ENCODE results near the gene RUNX2.

DNA sequence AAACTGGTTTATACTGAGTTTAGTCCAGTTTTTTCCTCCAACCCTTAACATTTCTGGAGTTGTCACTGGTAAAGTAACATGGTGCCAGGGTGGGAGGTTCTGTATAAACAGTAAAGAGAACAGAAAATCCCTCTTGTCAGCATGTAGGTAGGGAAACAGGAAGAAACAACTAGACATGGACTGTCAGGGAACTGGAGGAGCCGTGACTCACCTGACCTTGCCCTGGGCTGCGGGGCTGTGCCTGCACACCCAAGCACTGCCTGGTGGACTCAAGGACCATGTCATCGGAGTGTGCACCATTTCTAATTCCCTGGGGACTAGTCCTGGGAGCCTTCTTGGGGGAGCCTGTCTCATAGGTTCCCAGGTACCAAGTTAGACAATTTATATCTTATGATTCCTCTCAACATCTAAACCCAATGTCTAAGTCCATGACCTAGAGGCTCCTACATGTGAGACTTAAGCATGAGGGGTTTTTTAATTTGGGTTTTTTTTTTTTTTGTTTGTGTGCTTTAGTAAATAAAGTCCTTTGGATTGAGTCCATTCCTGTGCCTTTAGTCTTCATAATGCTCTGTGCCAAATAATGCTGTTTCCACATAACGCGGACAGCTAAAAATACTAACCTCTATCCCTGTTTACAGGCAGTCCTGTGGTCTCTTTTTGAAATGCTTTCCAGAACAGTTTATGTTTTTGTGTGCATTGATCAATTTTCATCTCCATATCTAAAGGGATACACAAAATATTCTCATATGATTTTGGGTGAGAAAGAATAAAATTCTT, 186.5 kb downstream of the RUNX2 start:
- TF ChIP-seq ZIC2 (tag by site-specific recombination; IDR thresholded peaks at IDR 0.05) (no peak), ZNF560 (tag by site-specific recombination; IDR thresholded peaks at IDR 0.05; ENCODE audit: borderline replicate concordance) (no peak), ZNF426 (tag by site-specific recombination; IDR thresholded peaks at IDR 0.05) (no peak), ZNF24 (tag by site-specific recombination; IDR thresholded peaks at IDR 0.05) (no peak), ZFHX2 (tag by site-specific recombination; conservative IDR thresholded peaks at IDR 0.05) (no peak)
- TF ChIP-seq, protein P1, sequence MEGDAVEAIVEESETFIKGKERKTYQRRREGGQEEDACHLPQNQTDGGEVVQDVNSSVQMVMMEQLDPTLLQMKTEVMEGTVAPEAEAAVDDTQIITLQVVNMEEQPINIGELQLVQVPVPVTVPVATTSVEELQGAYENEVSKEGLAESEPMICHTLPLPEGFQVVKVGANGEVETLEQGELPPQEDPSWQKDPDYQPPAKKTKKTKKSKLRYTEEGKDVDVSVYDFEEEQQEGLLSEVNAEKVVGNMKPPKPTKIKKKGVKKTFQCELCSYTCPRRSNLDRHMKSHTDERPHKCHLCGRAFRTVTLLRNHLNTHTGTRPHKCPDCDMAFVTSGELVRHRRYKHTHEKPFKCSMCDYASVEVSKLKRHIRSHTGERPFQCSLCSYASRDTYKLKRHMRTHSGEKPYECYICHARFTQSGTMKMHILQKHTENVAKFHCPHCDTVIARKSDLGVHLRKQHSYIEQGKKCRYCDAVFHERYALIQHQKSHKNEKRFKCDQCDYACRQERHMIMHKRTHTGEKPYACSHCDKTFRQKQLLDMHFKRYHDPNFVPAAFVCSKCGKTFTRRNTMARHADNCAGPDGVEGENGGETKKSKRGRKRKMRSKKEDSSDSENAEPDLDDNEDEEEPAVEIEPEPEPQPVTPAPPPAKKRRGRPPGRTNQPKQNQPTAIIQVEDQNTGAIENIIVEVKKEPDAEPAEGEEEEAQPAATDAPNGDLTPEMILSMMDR (tag by site-specific recombination; IDR thresholded peaks at IDR 0.05) = no peak
- TF ChIP-seq, protein P2, sequence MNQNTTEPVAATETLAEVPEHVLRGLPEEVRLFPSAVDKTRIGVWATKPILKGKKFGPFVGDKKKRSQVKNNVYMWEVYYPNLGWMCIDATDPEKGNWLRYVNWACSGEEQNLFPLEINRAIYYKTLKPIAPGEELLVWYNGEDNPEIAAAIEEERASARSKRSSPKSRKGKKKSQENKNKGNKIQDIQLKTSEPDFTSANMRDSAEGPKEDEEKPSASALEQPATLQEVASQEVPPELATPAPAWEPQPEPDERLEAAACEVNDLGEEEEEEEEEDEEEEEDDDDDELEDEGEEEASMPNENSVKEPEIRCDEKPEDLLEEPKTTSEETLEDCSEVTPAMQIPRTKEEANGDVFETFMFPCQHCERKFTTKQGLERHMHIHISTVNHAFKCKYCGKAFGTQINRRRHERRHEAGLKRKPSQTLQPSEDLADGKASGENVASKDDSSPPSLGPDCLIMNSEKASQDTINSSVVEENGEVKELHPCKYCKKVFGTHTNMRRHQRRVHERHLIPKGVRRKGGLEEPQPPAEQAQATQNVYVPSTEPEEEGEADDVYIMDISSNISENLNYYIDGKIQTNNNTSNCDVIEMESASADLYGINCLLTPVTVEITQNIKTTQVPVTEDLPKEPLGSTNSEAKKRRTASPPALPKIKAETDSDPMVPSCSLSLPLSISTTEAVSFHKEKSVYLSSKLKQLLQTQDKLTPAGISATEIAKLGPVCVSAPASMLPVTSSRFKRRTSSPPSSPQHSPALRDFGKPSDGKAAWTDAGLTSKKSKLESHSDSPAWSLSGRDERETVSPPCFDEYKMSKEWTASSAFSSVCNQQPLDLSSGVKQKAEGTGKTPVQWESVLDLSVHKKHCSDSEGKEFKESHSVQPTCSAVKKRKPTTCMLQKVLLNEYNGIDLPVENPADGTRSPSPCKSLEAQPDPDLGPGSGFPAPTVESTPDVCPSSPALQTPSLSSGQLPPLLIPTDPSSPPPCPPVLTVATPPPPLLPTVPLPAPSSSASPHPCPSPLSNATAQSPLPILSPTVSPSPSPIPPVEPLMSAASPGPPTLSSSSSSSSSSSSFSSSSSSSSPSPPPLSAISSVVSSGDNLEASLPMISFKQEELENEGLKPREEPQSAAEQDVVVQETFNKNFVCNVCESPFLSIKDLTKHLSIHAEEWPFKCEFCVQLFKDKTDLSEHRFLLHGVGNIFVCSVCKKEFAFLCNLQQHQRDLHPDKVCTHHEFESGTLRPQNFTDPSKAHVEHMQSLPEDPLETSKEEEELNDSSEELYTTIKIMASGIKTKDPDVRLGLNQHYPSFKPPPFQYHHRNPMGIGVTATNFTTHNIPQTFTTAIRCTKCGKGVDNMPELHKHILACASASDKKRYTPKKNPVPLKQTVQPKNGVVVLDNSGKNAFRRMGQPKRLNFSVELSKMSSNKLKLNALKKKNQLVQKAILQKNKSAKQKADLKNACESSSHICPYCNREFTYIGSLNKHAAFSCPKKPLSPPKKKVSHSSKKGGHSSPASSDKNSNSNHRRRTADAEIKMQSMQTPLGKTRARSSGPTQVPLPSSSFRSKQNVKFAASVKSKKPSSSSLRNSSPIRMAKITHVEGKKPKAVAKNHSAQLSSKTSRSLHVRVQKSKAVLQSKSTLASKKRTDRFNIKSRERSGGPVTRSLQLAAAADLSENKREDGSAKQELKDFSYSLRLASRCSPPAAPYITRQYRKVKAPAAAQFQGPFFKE (tag by site-specific recombination; IDR thresholded peaks at IDR 0.05; ENCODE audit: borderline replicate concordance) = no peak
